ENCODE data around the gene TPI1.

The TPI1 gene

GRCh38 chr12:6831450-6831995, 35.8 kb upstream of the TPI1 start:
- Histone ChIP-seq H2BK15ac (replicated peaks; ENCODE audit: low read depth) (no peak overlapping the region), H3K4me3 (ENCODE audit: low read length) (no peak overlapping the region), H3K27me3 (ENCODE audit: insufficient read depth, low read length, poor library complexity) (no peaks in the 10 kb centered on the region), H3K79me2 (ENCODE audit: control insufficient read depth, insufficient read depth, low read length) (peaks cover 4% of the 10 kb centered on the region), H2AK5ac (ENCODE audit: low read length) (no peak overlapping the region), H3K36me3 (ENCODE audit: control insufficient read depth, insufficient read depth, low read length) (peaks cover 7% of the 10 kb centered on the region), H3K18ac (ENCODE audit: low read length) (no peak overlapping the region), H3K79me1 (ENCODE audit: low read length) (peaks cover 12% of the 10 kb centered on the region), H3K56ac (ENCODE audit: low read length) (no peak overlapping the region), H3K4me1 (ENCODE audit: control insufficient read depth, low read depth, low read length) (no peaks in the 10 kb centered on the region), H3K9ac (ENCODE audit: low read length) (no peak overlapping the region), H3K23ac (ENCODE audit: low read length) (no peak overlapping the region), H4K5ac (ENCODE audit: low read length) (no peak overlapping the region), H3K27ac (ENCODE audit: low read depth, low read length) (no peak overlapping the region), H3K4me2 (ENCODE audit: low read length) (no peak overlapping the region), H2BK120ac (ENCODE audit: low read depth, low read length) (no peak overlapping the region), H4K8ac (ENCODE audit: low read depth, low read length) (no peak overlapping the region), H2BK5ac (ENCODE audit: low read length) (no peak overlapping the region), H3K4ac (ENCODE audit: low read depth, low read length) (no peak overlapping the region)
- no CpG with 5 or more reads among the region's 12 CpGs for WGBS (ENCODE audit: extremely low coverage, insufficient coverage, low lambda C conversion rate)
- no peak for DNase-seq

- H2BK5ac ChIP-seq (ENCODE audit: low read length) = no peak overlapping the region
- H2BK15ac ChIP-seq (replicated peaks; ENCODE audit: low read depth) = no peak overlapping the region
- H3K27me3 ChIP-seq (ENCODE audit: insufficient read depth, low read length, poor library complexity) = no peaks in the 10 kb centered on the region
- peaks cover 4% of the 10 kb centered on the region for H3K79me2 ChIP-seq (ENCODE audit: control insufficient read depth, insufficient read depth, low read length)
- H3K56ac ChIP-seq (ENCODE audit: low read length) = no peak overlapping the region
- no peak overlapping the region for H3K4me2 ChIP-seq (ENCODE audit: low read length)
- no peaks in the 10 kb centered on the region for H3K4me1 ChIP-seq (ENCODE audit: control insufficient read depth, low read depth, low read length)
- no CpG with 5 or more reads among the region's 4 CpGs for WGBS (ENCODE audit: extremely low coverage, insufficient coverage, low lambda C conversion rate)
- H4K8ac ChIP-seq (ENCODE audit: low read depth, low read length) = no peak overlapping the region
- no peak overlapping the region for H3K18ac ChIP-seq (ENCODE audit: low read length)
- peaks cover 12% of the 10 kb centered on the region for H3K79me1 ChIP-seq (ENCODE audit: low read length)
- no peak overlapping the region for H4K5ac ChIP-seq (ENCODE audit: low read length)
- H3K36me3 ChIP-seq (ENCODE audit: control insufficient read depth, insufficient read depth, low read length) = peaks cover 7% of the 10 kb centered on the region
- DNase-seq = no peak
- no peak overlapping the region for H3K9ac ChIP-seq (ENCODE audit: low read length)
- no peak overlapping the region for H2BK120ac ChIP-seq (ENCODE audit: low read depth, low read length)
- H3K27ac ChIP-seq (ENCODE audit: low read depth, low read length) = no peak overlapping the region
- no peak overlapping the region for H3K23ac ChIP-seq (ENCODE audit: low read length)
- H3K4me3 ChIP-seq (ENCODE audit: low read length) = no peak overlapping the region
- no peak overlapping the region for H3K4ac ChIP-seq (ENCODE audit: low read depth, low read length)
- no peak overlapping the region for H2AK5ac ChIP-seq (ENCODE audit: low read length)
These were observed 35.2 kb upstream of the TPI1 start for GRCh38 chr12:6832125-6832524.

DNA sequence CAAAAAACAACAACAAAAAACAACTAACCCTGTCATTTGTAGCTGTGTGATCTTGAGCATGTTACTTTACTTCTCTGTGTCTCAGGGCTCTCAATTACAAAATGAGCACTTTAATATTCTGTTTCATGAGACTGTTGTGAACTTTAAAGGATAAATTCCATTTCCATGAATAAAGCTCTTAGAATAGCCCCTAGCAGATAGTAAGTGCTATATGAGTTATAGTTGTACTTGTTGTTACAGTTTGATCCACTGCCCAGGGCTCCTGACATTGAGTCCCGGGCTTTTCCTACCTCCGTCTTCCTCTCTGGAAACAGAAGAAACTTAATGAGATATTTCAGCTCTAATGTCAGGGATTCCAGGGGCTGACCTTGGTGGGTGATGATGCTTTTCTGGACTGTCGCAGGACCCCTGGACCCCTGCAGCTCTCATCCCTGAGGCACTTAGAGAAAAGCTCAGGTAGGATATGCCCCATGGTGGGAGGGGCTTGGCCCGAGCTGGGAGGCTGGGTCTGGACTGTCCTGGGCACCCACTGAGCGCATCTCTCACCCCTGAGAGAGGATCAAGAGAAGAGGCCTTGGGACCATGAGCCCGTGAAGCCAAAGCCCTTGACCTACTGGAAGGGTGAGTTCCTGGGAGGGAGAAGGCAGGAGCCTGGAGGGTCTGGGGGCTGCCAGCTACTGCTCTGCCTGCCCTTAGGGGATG, 34.0 kb upstream of the TPI1 start:
- H3K27ac ChIP-seq (ENCODE audit: low read depth, low read length) = no peak overlapping the region
- no peak overlapping the region for H3K4ac ChIP-seq (ENCODE audit: low read depth, low read length)
- no peak overlapping the region for H3K56ac ChIP-seq (ENCODE audit: low read length)
- H3K18ac ChIP-seq (ENCODE audit: low read length) = no peak overlapping the region
- no CpG with 5 or more reads among the region's 6 CpGs for WGBS (ENCODE audit: extremely low coverage, insufficient coverage, low lambda C conversion rate)
- no peak overlapping the region for H3K4me3 ChIP-seq (ENCODE audit: low read length)
- H3K27me3 ChIP-seq (ENCODE audit: insufficient read depth, low read length, poor library complexity) = no peaks in the 10 kb centered on the region
- no peak overlapping the region for H2BK5ac ChIP-seq (ENCODE audit: low read length)
- H2BK15ac ChIP-seq (replicated peaks; ENCODE audit: low read depth) = no peak overlapping the region
- no peak overlapping the region for H2AK5ac ChIP-seq (ENCODE audit: low read length)
- no peak overlapping the region for H4K8ac ChIP-seq (ENCODE audit: low read depth, low read length)
- no peak overlapping the region for H4K5ac ChIP-seq (ENCODE audit: low read length)
- H3K36me3 ChIP-seq (ENCODE audit: control insufficient read depth, insufficient read depth, low read length) = peaks cover 12% of the 10 kb centered on the region
- peaks cover 4% of the 10 kb centered on the region for H3K79me2 ChIP-seq (ENCODE audit: control insufficient read depth, insufficient read depth, low read length)
- H3K79me1 ChIP-seq (ENCODE audit: low read length) = peaks cover 12% of the 10 kb centered on the region
- no peaks in the 10 kb centered on the region for H3K4me1 ChIP-seq (ENCODE audit: control insufficient read depth, low read depth, low read length)
- no peak for DNase-seq
- no peak overlapping the region for H2BK120ac ChIP-seq (ENCODE audit: low read depth, low read length)
- no peak overlapping the region for H3K4me2 ChIP-seq (ENCODE audit: low read length)
- H3K9ac ChIP-seq (ENCODE audit: low read length) = no peak overlapping the region
- no peak overlapping the region for H3K23ac ChIP-seq (ENCODE audit: low read length)

- no peak overlapping the region for H3K4me2 ChIP-seq (ENCODE audit: low read length)
- H4K5ac ChIP-seq (ENCODE audit: low read length) = no peak overlapping the region
- WGBS (ENCODE audit: extremely low coverage, insufficient coverage, low lambda C conversion rate) = no CpG with 5 or more reads among the region's 1 CpG
- H3K4me3 ChIP-seq (ENCODE audit: low read length) = no peak overlapping the region
- H3K9ac ChIP-seq (ENCODE audit: low read length) = no peak overlapping the region
- peaks cover 19% of the 10 kb centered on the region for H3K36me3 ChIP-seq (ENCODE audit: control insufficient read depth, insufficient read depth, low read length)
- no peak overlapping the region for H2AK5ac ChIP-seq (ENCODE audit: low read length)
- no peak overlapping the region for H3K23ac ChIP-seq (ENCODE audit: low read length)
- H4K8ac ChIP-seq (ENCODE audit: low read depth, low read length) = no peak overlapping the region
- no peak for DNase-seq
- no peak overlapping the region for H3K4ac ChIP-seq (ENCODE audit: low read depth, low read length)
- no peak overlapping the region for H3K27ac ChIP-seq (ENCODE audit: low read depth, low read length)
- no peaks in the 10 kb centered on the region for H3K27me3 ChIP-seq (ENCODE audit: insufficient read depth, low read length, poor library complexity)
- H3K18ac ChIP-seq (ENCODE audit: low read length) = no peak overlapping the region
- H3K4me1 ChIP-seq (ENCODE audit: control insufficient read depth, low read depth, low read length) = no peaks in the 10 kb centered on the region
- H2BK15ac ChIP-seq (replicated peaks; ENCODE audit: low read depth) = no peak overlapping the region
- H2BK120ac ChIP-seq (ENCODE audit: low read depth, low read length) = no peak overlapping the region
- H3K56ac ChIP-seq (ENCODE audit: low read length) = no peak overlapping the region
- no peaks in the 10 kb centered on the region for H3K79me2 ChIP-seq (ENCODE audit: control insufficient read depth, insufficient read depth, low read length)
- no peak overlapping the region for H2BK5ac ChIP-seq (ENCODE audit: low read length)
- peaks cover 10% of the 10 kb centered on the region for H3K79me1 ChIP-seq (ENCODE audit: low read length)
These were observed 33.1 kb upstream of the TPI1 start for GRCh38 chr12:6834254-6834653.

- Histone ChIP-seq H2BK120ac (ENCODE audit: low read depth, low read length) (no peak overlapping the region), H2AK5ac (ENCODE audit: low read length) (no peak overlapping the region), H3K9ac (ENCODE audit: low read length) (no peak overlapping the region), H3K79me1 (ENCODE audit: low read length) (peaks cover 10% of the 10 kb centered on the region), H3K4me2 (ENCODE audit: low read length) (no peak overlapping the region), H4K8ac (ENCODE audit: low read depth, low read length) (no peak overlapping the region), H3K4me3 (ENCODE audit: low read length) (no peak overlapping the region), H3K18ac (ENCODE audit: low read length) (no peak overlapping the region), H4K5ac (ENCODE audit: low read length) (no peak overlapping the region), H3K4me1 (ENCODE audit: control insufficient read depth, low read depth, low read length) (no peaks in the 10 kb centered on the region), H3K56ac (ENCODE audit: low read length) (no peak overlapping the region), H3K23ac (ENCODE audit: low read length) (no peak overlapping the region), H3K36me3 (ENCODE audit: control insufficient read depth, insufficient read depth, low read length) (peaks cover 21% of the 10 kb centered on the region), H2BK15ac (replicated peaks; ENCODE audit: low read depth) (no peak overlapping the region), H3K79me2 (ENCODE audit: control insufficient read depth, insufficient read depth, low read length) (no peaks in the 10 kb centered on the region), H3K27me3 (ENCODE audit: insufficient read depth, low read length, poor library complexity) (no peaks in the 10 kb centered on the region), H2BK5ac (ENCODE audit: low read length) (no peak overlapping the region), H3K4ac (ENCODE audit: low read depth, low read length) (no peak overlapping the region), H3K27ac (ENCODE audit: low read depth, low read length) (no peak overlapping the region)
- peak; percentile 39 for DNase-seq
- WGBS (ENCODE audit: extremely low coverage, insufficient coverage, low lambda C conversion rate) = no CpG with 5 or more reads among the region's 5 CpGs
These were observed 32.5 kb upstream of the TPI1 start for GRCh38 chr12:6834873-6835272.

- Histone ChIP-seq H2BK120ac (ENCODE audit: low read depth, low read length) (no peak overlapping the region), H3K18ac (ENCODE audit: low read length) (no peak overlapping the region), H2BK5ac (ENCODE audit: low read length) (no peak overlapping the region), H4K8ac (ENCODE audit: low read depth, low read length) (no peak overlapping the region), H3K4me2 (ENCODE audit: low read length) (no peak overlapping the region), H3K9ac (ENCODE audit: low read length) (no peak overlapping the region), H3K56ac (ENCODE audit: low read length) (no peak overlapping the region), H3K4ac (ENCODE audit: low read depth, low read length) (no peak overlapping the region), H2AK5ac (ENCODE audit: low read length) (no peak overlapping the region), H3K4me3 (ENCODE audit: low read length) (no peak overlapping the region), H3K27ac (ENCODE audit: low read depth, low read length) (no peak overlapping the region), H3K27me3 (ENCODE audit: insufficient read depth, low read length, poor library complexity) (no peaks in the 10 kb centered on the region), H3K79me2 (ENCODE audit: control insufficient read depth, insufficient read depth, low read length) (no peaks in the 10 kb centered on the region), H2BK15ac (replicated peaks; ENCODE audit: low read depth) (no peak overlapping the region), H4K5ac (ENCODE audit: low read length) (no peak overlapping the region), H3K36me3 (ENCODE audit: control insufficient read depth, insufficient read depth, low read length) (peaks cover 18% of the 10 kb centered on the region), H3K4me1 (ENCODE audit: control insufficient read depth, low read depth, low read length) (no peaks in the 10 kb centered on the region), H3K79me1 (ENCODE audit: low read length) (no peaks in the 10 kb centered on the region), H3K23ac (ENCODE audit: low read length) (no peak overlapping the region)
- DNase-seq = no peak
- no CpG with 5 or more reads among the region's 16 CpGs for WGBS (ENCODE audit: extremely low coverage, insufficient coverage, low lambda C conversion rate)
These were observed 30.5 kb upstream of the TPI1 start for GRCh38 chr12:6836851-6837250.
